WTC11 (cell line): ENCODE data around the gene ABHD11. TPM values are rescaled to one million over a fixed set of nuclear protein-coding genes. Genes with fewer than 3 reads are reported as not detected.
A peak's percentile ranks its signal among the peaks of the same experiment; 100 is the strongest.

ENCODE experiments used
- ATF1 ChIP-seq: sonication (generic); formaldehyde crosslinking; IDR thresholded peaks from 2 replicates; pipeline ENCODE4 v1.8.1; 2023; ENCODE audit warnings: mild to moderate bottlenecking, moderate library complexity, missing genetic modification reagents
- CBFB ChIP-seq: sonication (generic); formaldehyde crosslinking; IDR thresholded peaks from 2 replicates; pipeline ENCODE4 v1.8.1; 2022; ENCODE audit warnings: mild to moderate bottlenecking, low read depth, missing genetic modification reagents
- CREB1 ChIP-seq: sonication (generic); formaldehyde crosslinking; IDR thresholded peaks from 2 replicates; pipeline ENCODE4 v1.8.0; 2023; ENCODE audit warnings: mild to moderate bottlenecking, missing genetic modification reagents
- EMX1 ChIP-seq: fragments of 250-450 bp; sonication (Bioruptor Pico); IDR thresholded peaks from 2 replicates; pipeline ENCODE4 v1.8.0; 2021; ENCODE audit warnings: mild to moderate bottlenecking
- FOXP1 ChIP-seq: sonication (generic); formaldehyde crosslinking; IDR thresholded peaks from 2 replicates; pipeline ENCODE4 v1.8.0; 2022; ENCODE audit warnings: missing genetic modification reagents, mild to moderate bottlenecking, moderate library complexity, borderline replicate concordance
- FOXP4 ChIP-seq: sonication (generic); formaldehyde crosslinking; IDR thresholded peaks from 2 replicates; pipeline ENCODE4 v1.8.0; 2022; ENCODE audit warnings: mild to moderate bottlenecking, missing genetic modification reagents
- JAZF1 ChIP-seq: fragments of 250-450 bp; sonication (Bioruptor Pico); IDR thresholded peaks from 2 replicates; pipeline ENCODE4 v1.9.0; 2021; ENCODE audit warnings: moderate library complexity, mild to moderate bottlenecking, inconsistent platforms
- JUN ChIP-seq: sonication (generic); formaldehyde crosslinking; IDR thresholded peaks from 2 replicates; pipeline ENCODE4 v1.8.0; 2023; ENCODE audit warnings: mild to moderate bottlenecking, missing genetic modification reagents
- KAT7 ChIP-seq: sonication (generic); formaldehyde crosslinking; IDR thresholded peaks from 2 replicates; pipeline ENCODE4 v1.8.1; 2023; ENCODE audit warnings: missing genetic modification reagents, mild to moderate bottlenecking, borderline replicate concordance
- MXD4 ChIP-seq: fragments of 250-450 bp; sonication (Bioruptor Pico); IDR thresholded peaks from 2 replicates; pipeline ENCODE4 v1.8.0; 2021; ENCODE audit warnings: mild to moderate bottlenecking, moderate library complexity, borderline replicate concordance
- MYBL2 ChIP-seq: sonication (generic); formaldehyde crosslinking; IDR thresholded peaks from 2 replicates; pipeline ENCODE4 v1.8.1; 2023; ENCODE audit warnings: mild to moderate bottlenecking, moderate library complexity, missing genetic modification reagents
- NFE2L1 ChIP-seq: sonication (generic); formaldehyde crosslinking; IDR thresholded peaks from 2 replicates; pipeline ENCODE4 v1.8.1; 2023; ENCODE audit warnings: missing genetic modification reagents
- NR2C2 ChIP-seq: sonication (generic); formaldehyde crosslinking; IDR thresholded peaks from 2 replicates; pipeline ENCODE4 v1.8.0; 2022; ENCODE audit warnings: mild to moderate bottlenecking, missing genetic modification reagents
- NR3C1 ChIP-seq: sonication (generic); formaldehyde crosslinking; conservative IDR thresholded peaks from 2 replicates; pipeline ENCODE4 v1.8.1; 2023; ENCODE audit warnings: low read depth, mild to moderate bottlenecking, missing genetic modification reagents
- OVOL2 ChIP-seq: fragments of 250-450 bp; sonication (Bioruptor Pico); IDR thresholded peaks from 2 replicates; pipeline ENCODE4 v1.9.0; 2021; ENCODE audit warnings: mild to moderate bottlenecking, borderline replicate concordance
- RORB ChIP-seq: fragments of 250-450 bp; sonication (Bioruptor Pico); IDR thresholded peaks from 2 replicates; pipeline ENCODE4 v1.9.0; 2021; ENCODE audit warnings: mild to moderate bottlenecking
- SP1 ChIP-seq: sonication (generic); formaldehyde crosslinking; conservative IDR thresholded peaks from 2 replicates; pipeline ENCODE4 v1.8.1; 2022; ENCODE audit warnings: missing genetic modification reagents
- TEAD1 ChIP-seq: sonication (generic); formaldehyde crosslinking; IDR thresholded peaks from 2 replicates; pipeline ENCODE4 v1.8.0; 2022; ENCODE audit warnings: mild to moderate bottlenecking, missing genetic modification reagents
- TP53 ChIP-seq: sonication (generic); formaldehyde crosslinking; IDR thresholded peaks from 2 replicates; pipeline ENCODE4 v1.8.1; 2023; ENCODE audit warnings: mild to moderate bottlenecking, missing genetic modification reagents
- ZNF121 ChIP-seq: sonication (generic); formaldehyde crosslinking; IDR thresholded peaks from 2 replicates; pipeline ENCODE4 v1.8.0; 2023; ENCODE audit warnings: missing genetic modification reagents
- ZNF138 ChIP-seq: sonication (generic); formaldehyde crosslinking; conservative IDR thresholded peaks from 2 replicates; pipeline ENCODE4 v1.8.1; 2022; ENCODE audit warnings: mild to moderate bottlenecking, moderate library complexity, missing genetic modification reagents
- ZNF219 ChIP-seq: sonication (generic); formaldehyde crosslinking; IDR thresholded peaks from 2 replicates; pipeline ENCODE4 v1.8.0; 2023; ENCODE audit warnings: missing genetic modification reagents, mild to moderate bottlenecking, borderline replicate concordance
- ZNF232 ChIP-seq: sonication (generic); formaldehyde crosslinking; IDR thresholded peaks from 2 replicates; pipeline ENCODE4 v1.8.0; 2022; ENCODE audit warnings: mild to moderate bottlenecking, missing genetic modification reagents
- ZNF425 ChIP-seq: fragments of 250-450 bp; sonication (Bioruptor Pico); conservative IDR thresholded peaks from 2 replicates; pipeline ENCODE4 v1.9.0; 2021; ENCODE audit warnings: mild to moderate bottlenecking
- total RNA-seq: library from RNA; stranded (reverse); gene quantifications from 3 replicates; pipeline ENCODE4 v1.2.3, GENCODE V29; 2021
- TF ChIP-seq, protein P1 (sequence below): sonication (generic); formaldehyde crosslinking; IDR thresholded peaks from 2 replicates; pipeline ENCODE4 v1.8.0; 2022; ENCODE audit warnings: mild to moderate bottlenecking, missing genetic modification reagents
- TF ChIP-seq, protein P2 (sequence below): sonication (generic); formaldehyde crosslinking; conservative IDR thresholded peaks from 2 replicates; pipeline ENCODE4 v1.8.1; 2022; ENCODE audit warnings: mild to moderate bottlenecking, missing genetic modification reagents
- TF ChIP-seq, protein P3 (sequence below): sonication (generic); formaldehyde crosslinking; IDR thresholded peaks from 2 replicates; pipeline ENCODE4 v1.8.1; 2023; ENCODE audit warnings: mild to moderate bottlenecking, missing genetic modification reagents, moderate library complexity
- TF ChIP-seq, protein P4 (sequence below): sonication (generic); formaldehyde crosslinking; IDR thresholded peaks from 2 replicates; pipeline ENCODE4 v1.8.1; 2022; ENCODE audit warnings: mild to moderate bottlenecking, moderate library complexity, missing genetic modification reagents
- TF ChIP-seq, protein P5 (sequence below): fragments of 250-450 bp; sonication (Bioruptor Pico); IDR thresholded peaks from 2 replicates; pipeline ENCODE4 v2.1.2; 2022; ENCODE audit warnings: mild to moderate bottlenecking, moderate library complexity

ABHD11 gene
- total RNA-seq, 1 experiment from 2014 or later: 23.8 TPM

DNA sequence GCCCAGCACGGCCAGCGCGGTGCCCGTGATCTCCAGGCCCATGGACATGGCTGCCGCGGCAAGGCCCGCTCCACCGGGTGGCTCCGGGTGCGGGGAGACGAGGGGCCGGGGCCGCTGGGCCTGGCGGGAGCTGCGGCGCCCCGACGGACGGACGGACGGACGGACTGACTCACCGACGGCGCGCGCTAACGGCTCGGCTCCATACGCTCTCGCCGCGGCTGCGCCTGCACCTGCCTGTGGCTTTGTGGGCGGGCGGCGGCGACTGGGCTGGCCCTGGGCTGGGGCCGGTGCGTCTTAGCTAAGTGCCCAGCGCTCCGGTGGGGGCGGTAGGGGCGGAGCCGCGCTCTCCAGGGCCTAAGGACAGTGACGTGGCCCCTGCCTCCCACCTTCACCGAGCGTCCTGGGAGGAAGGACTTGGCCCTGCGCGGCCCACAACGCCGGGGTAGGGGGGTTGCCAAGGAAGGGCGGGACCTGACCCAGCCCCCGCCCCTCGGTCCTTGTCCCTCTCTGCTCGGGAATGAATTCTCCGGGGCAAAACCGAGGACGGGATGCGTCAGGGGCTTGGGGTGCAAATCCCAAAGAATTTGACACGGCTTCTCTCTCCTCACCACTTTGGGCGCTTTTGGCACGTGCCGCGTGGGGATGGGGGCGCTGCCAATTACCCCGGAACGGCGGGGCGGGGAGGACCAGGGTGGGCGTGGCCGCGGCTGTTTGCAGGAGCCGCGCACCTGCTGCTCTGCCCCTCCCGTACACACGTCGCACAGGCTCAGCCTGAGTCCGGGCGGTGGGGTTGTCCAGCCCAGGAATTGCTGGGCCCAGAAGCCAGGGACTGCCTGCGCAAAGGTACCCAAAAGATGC is 31.6 kb upstream of the ABHD11 start, which contains the start of gene CLDN3 (continued):
- TF ChIP-seq EMX1 (CRISPR knock-in tag) (no peak), ZNF219 (CRISPR knock-in tag) (no peak), FOXP4 (CRISPR knock-in tag) (peak; percentile 51; the same call in 1 of the 2 replicates), NR3C1 (0 out of 2 replicates have a peak, but pooled peaks have one; percentile 59), OVOL2 (CRISPR knock-in tag) (no peak), ZNF138 (CRISPR knock-in tag) (peak; percentile 68; the same call in 1 of the 2 replicates), NFE2L1 (CRISPR knock-in tag) (peak; percentile 83), TEAD1 (CRISPR knock-in tag) (0 out of 2 replicates have a peak, but pooled peaks have one; percentile 38), SP1 (CRISPR knock-in tag) (peak; percentile 80), MXD4 (no peak), TP53 (CRISPR knock-in tag) (no peak), MYBL2 (CRISPR knock-in tag) (peak; percentile 76), RORB (CRISPR knock-in tag) (no peak), JAZF1 (CRISPR knock-in tag) (no peak), ZNF232 (peak; percentile 75; the same call in 1 of the 2 replicates), CREB1 (CRISPR knock-in tag) (peak; percentile 15; the same call in 1 of the 2 replicates), ZNF121 (0 out of 2 replicates have a peak, but pooled peaks have one; percentile 56), ZNF425 (CRISPR knock-in tag) (no peak), ATF1 (CRISPR knock-in tag) (no peak), CBFB (CRISPR knock-in tag) (0 out of 2 replicates have a peak, but pooled peaks have one; percentile 61), KAT7 (CRISPR knock-in tag) (no peak), NR2C2 (no peak), JUN (CRISPR knock-in tag) (no peak), FOXP1 (CRISPR knock-in tag) (peak; percentile 76)
- TF ChIP-seq, protein P1, sequence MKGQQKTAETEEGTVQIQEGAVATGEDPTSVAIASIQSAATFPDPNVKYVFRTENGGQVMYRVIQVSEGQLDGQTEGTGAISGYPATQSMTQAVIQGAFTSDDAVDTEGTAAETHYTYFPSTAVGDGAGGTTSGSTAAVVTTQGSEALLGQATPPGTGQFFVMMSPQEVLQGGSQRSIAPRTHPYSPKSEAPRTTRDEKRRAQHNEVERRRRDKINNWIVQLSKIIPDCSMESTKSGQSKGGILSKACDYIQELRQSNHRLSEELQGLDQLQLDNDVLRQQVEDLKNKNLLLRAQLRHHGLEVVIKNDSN (CRISPR knock-in tag): peak; percentile 54
- TF ChIP-seq, protein P2, sequence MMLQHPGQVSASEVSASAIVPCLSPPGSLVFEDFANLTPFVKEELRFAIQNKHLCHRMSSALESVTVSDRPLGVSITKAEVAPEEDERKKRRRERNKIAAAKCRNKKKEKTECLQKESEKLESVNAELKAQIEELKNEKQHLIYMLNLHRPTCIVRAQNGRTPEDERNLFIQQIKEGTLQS (CRISPR knock-in tag): no peak
- TF ChIP-seq, protein P3, sequence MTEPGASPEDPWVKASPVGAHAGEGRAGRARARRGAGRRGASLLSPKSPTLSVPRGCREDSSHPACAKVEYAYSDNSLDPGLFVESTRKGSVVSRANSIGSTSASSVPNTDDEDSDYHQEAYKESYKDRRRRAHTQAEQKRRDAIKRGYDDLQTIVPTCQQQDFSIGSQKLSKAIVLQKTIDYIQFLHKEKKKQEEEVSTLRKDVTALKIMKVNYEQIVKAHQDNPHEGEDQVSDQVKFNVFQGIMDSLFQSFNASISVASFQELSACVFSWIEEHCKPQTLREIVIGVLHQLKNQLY: no peak; the same call in 1 of the 2 replicates
- TF ChIP-seq, protein P4, sequence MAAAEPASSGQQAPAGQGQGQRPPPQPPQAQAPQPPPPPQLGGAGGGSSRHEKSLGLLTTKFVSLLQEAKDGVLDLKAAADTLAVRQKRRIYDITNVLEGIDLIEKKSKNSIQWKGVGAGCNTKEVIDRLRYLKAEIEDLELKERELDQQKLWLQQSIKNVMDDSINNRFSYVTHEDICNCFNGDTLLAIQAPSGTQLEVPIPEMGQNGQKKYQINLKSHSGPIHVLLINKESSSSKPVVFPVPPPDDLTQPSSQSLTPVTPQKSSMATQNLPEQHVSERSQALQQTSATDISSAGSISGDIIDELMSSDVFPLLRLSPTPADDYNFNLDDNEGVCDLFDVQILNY: peak; percentile 67; the same call in 1 of the 2 replicates
- TF ChIP-seq, protein P5, sequence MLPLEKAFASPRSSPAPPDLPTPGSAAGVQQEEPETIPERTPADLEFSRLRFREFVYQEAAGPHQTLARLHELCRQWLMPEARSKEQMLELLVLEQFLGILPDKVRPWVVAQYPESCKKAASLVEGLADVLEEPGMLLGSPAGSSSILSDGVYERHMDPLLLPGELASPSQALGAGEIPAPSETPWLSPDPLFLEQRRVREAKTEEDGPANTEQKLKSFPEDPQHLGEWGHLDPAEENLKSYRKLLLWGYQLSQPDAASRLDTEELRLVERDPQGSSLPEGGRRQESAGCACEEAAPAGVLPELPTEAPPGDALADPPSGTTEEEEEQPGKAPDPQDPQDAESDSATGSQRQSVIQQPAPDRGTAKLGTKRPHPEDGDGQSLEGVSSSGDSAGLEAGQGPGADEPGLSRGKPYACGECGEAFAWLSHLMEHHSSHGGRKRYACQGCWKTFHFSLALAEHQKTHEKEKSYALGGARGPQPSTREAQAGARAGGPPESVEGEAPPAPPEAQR: no peak
